HCT116 (cell line): Measurements from ENCODE around the gene DTNBP1.

Source experiments
- EZH2 ChIP-seq: fragments of 200-600 bp; sonication (generic); IDR thresholded peaks from 2 replicates; pipeline ENCODE4 v1.6.1; 2017; ENCODE audit warnings: antibody characterized with exemption, mixed run types
- JUND ChIP-seq: IDR thresholded peaks from 2 replicates; pipeline ENCODE4 v1.6.1; 2012
- POLR2A ChIP-seq: IDR thresholded peaks from 2 replicates; pipeline ENCODE4 v1.7.0; 2011; ENCODE audit warnings: borderline replicate concordance; ENCODE audit not compliant: insufficient read depth, insufficient read length; ENCODE audit errors: extremely low read depth
- POLR2AphosphoS5 ChIP-seq: IDR thresholded peaks from 2 replicates; pipeline ENCODE4 v1.6.1; 2011; ENCODE audit warnings: mild to moderate bottlenecking, low read depth, low read length, moderate library complexity
- SIN3A ChIP-seq: IDR thresholded peaks from 2 replicates; pipeline ENCODE4 v1.6.1; 2012; ENCODE audit warnings: low read depth
- SP1 ChIP-seq: IDR thresholded peaks from 2 replicates; pipeline ENCODE4 v1.6.1; 2012; ENCODE audit warnings: low read depth
- YY1 ChIP-seq: IDR thresholded peaks from 2 replicates; pipeline ENCODE4 v1.6.1; 2011; ENCODE audit warnings: low read length, low read depth, moderate library complexity, mild to moderate bottlenecking; ENCODE audit not compliant: insufficient replicate concordance; ENCODE audit errors: extremely low read depth
- ZNF274 ChIP-seq: fragments of 200-500 bp; sonication (Bioruptor generic); IDR thresholded peaks from 2 replicates; pipeline ENCODE4 v1.6.1; 2014; ENCODE audit warnings: mild to moderate bottlenecking, low read depth, low read length, inconsistent platforms
- TF ChIP-seq, protein P1 (sequence below), 3 experiments: fragments of 200-600 bp in 1 of 3; sonication (generic) in 1 of 3; IDR thresholded peaks in 2 of 3; conservative IDR thresholded peaks in 1 of 3; 2 replicates each; pipeline ENCODE4 v1.5.1; 2012 to 2017; ENCODE audit warnings: low read depth in 2 of 3, low read length in 2 of 3, antibody characterized with exemption in 1 of 3, borderline replicate concordance in 1 of 3, control low read depth in 1 of 3, mild to moderate bottlenecking in 1 of 3, mixed read lengths in 1 of 3, mixed run types in 1 of 3, moderate library complexity in 1 of 3; ENCODE audit not compliant: insufficient read depth in 1 of 3
- TF ChIP-seq, protein P2 (sequence below): IDR thresholded peaks from 2 replicates; pipeline ENCODE4 v1.6.1; 2012; ENCODE audit warnings: low read depth
- TF ChIP-seq, protein P3 (sequence below): IDR thresholded peaks from 2 replicates; pipeline ENCODE4 v1.6.1; 2012

DNA sequence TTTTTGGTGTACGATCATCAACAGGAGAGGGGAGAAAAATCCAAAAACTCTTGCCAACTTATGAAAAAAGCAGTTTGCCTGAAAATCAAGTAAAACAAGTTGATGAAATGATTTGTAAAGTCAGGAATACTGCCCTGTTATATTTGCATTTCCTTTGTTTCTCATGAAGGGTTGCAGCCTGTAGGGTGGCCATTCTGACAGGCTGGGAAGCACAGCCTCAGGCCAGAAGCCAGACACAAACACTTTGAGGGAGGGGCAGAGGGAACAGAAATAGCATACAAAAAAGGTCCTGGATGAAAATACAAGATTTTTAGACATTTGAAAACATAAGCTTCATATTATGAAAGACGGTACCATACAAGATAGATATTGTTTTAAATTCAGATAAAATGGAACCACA, 109.8 kb downstream of the DTNBP1 start:
- TF ChIP-seq POLR2A (no peak), POLR2AphosphoS5 (no peak), EZH2 (no peak), JUND (no peak), YY1 (no peak), SIN3A (no peak), ZNF274 (no peak), SP1 (no peak)
- TF ChIP-seq, protein P1, sequence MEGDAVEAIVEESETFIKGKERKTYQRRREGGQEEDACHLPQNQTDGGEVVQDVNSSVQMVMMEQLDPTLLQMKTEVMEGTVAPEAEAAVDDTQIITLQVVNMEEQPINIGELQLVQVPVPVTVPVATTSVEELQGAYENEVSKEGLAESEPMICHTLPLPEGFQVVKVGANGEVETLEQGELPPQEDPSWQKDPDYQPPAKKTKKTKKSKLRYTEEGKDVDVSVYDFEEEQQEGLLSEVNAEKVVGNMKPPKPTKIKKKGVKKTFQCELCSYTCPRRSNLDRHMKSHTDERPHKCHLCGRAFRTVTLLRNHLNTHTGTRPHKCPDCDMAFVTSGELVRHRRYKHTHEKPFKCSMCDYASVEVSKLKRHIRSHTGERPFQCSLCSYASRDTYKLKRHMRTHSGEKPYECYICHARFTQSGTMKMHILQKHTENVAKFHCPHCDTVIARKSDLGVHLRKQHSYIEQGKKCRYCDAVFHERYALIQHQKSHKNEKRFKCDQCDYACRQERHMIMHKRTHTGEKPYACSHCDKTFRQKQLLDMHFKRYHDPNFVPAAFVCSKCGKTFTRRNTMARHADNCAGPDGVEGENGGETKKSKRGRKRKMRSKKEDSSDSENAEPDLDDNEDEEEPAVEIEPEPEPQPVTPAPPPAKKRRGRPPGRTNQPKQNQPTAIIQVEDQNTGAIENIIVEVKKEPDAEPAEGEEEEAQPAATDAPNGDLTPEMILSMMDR (IDR thresholded peaks at IDR 0.05 in 2 of 3, conservative IDR thresholded peaks at IDR 0.05 in 1 of 3; ENCODE audit: borderline replicate concordance in 1 of 3, insufficient read depth in 1 of 3, low read depth in 2 of 3, low read length in 2 of 3), result no peak
- TF ChIP-seq, protein P2, sequence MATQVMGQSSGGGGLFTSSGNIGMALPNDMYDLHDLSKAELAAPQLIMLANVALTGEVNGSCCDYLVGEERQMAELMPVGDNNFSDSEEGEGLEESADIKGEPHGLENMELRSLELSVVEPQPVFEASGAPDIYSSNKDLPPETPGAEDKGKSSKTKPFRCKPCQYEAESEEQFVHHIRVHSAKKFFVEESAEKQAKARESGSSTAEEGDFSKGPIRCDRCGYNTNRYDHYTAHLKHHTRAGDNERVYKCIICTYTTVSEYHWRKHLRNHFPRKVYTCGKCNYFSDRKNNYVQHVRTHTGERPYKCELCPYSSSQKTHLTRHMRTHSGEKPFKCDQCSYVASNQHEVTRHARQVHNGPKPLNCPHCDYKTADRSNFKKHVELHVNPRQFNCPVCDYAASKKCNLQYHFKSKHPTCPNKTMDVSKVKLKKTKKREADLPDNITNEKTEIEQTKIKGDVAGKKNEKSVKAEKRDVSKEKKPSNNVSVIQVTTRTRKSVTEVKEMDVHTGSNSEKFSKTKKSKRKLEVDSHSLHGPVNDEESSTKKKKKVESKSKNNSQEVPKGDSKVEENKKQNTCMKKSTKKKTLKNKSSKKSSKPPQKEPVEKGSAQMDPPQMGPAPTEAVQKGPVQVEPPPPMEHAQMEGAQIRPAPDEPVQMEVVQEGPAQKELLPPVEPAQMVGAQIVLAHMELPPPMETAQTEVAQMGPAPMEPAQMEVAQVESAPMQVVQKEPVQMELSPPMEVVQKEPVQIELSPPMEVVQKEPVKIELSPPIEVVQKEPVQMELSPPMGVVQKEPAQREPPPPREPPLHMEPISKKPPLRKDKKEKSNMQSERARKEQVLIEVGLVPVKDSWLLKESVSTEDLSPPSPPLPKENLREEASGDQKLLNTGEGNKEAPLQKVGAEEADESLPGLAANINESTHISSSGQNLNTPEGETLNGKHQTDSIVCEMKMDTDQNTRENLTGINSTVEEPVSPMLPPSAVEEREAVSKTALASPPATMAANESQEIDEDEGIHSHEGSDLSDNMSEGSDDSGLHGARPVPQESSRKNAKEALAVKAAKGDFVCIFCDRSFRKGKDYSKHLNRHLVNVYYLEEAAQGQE, result no peak
- TF ChIP-seq, protein P3, sequence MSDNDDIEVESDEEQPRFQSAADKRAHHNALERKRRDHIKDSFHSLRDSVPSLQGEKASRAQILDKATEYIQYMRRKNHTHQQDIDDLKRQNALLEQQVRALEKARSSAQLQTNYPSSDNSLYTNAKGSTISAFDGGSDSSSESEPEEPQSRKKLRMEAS, result no peak
